G401.6 (cell line): ENCODE measurements around the gene TGM1.
A peak's percentile ranks its signal among the peaks of the same experiment; 100 is the strongest.

Source experiments
- FAIRE-seq: peaks from 2 replicates; lab custom pipeline; 2012; peaks lifted over from hg19 to GRCh38; lab: Jason Lieb, UNC

TGM1 gene

DNA sequence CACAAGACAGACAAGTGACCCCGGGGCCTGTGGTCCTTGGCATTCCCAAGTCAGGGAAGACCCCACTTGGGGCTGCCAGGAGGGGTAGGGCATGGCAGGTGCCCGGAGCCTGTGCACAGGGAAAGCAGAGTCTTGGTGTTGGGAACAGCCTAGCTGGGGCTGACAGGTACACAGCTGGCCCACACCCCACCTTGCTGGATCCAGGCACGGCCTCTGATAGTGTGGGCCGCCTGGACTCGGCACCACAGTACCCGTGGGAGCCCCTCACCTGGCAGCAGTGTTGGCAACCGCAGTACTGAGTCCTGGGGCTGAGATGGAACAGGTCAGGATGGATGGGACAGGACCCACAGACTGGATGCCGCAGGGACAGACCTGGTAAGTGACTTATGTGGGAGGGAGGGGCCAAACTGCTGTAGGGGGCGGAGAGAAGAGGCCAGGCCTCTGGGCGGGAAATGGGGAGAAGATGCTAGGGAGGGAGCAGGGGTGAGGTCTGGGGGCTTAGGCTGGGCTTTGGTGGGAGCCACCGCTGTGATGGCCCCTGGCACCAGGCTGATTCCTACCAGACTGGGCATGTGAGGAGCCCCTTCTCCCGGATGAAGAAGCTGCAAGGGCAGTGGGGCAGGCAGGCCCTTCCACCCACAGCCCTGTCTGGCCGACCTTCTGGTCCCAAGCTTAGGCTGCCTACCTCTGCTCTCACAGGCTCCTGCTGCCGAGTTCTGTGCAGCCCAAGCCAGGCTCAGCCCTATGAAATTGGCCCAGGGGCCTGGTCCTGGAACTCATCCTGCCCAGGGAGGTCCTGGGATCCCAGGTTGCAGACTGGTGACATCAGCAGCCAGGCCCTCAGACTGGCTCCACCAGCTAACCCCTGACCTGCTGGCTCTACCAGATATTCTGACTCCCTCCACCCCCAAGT lies at the start of gene TGM1:
Gene TGM1 (minus strand): TSS at position 357 of the 913 bp plus-strand sequence. CDS start 825 bp downstream, outside the sequence.
- FAIRE-seq: no peak

GRCh38 chr14:24311837-24312615 lies 49.0 kb upstream of the TGM1 start:
- FAIRE-seq: no peak

DNA sequence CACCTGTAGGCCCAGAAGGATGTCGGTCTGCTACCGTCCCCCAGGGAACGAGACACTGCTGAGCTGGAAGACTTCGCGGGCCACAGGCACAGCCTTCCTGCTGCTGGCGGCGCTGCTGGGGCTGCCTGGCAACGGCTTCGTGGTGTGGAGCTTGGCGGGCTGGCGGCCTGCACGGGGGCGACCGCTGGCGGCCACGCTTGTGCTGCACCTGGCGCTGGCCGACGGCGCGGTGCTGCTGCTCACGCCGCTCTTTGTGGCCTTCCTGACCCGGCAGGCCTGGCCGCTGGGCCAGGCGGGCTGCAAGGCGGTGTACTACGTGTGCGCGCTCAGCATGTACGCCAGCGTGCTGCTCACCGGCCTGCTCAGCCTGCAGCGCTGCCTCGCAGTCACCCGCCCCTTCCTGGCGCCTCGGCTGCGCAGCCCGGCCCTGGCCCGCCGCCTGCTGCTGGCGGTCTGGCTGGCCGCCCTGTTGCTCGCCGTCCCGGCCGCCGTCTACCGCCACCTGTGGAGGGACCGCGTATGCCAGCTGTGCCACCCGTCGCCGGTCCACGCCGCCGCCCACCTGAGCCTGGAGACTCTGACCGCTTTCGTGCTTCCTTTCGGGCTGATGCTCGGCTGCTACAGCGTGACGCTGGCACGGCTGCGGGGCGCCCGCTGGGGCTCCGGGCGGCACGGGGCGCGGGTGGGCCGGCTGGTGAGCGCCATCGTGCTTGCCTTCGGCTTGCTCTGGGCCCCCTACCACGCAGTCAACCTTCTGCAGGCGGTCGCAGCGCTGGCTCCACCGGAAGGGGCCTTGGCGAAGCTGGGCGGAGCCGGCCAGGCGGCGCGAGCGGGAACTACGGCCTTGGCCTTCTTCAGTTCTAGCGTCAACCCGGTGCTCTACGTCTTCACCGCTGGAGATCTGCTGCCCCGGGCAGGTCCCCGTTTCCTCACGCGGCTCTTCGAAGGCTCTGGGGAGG lies 47.9 kb upstream of the TGM1 start, which contains the start of gene LTB4R:
Gene LTB4R (plus strand): TSS at position 857 of the 959 bp plus-strand sequence. CDS start 4,150 bp downstream, outside the sequence.
- no peak for FAIRE-seq

- FAIRE-seq: no peak
Observed at GRCh38 chr14:24310265-24310645, 47.3 kb upstream of the TGM1 start.

DNA sequence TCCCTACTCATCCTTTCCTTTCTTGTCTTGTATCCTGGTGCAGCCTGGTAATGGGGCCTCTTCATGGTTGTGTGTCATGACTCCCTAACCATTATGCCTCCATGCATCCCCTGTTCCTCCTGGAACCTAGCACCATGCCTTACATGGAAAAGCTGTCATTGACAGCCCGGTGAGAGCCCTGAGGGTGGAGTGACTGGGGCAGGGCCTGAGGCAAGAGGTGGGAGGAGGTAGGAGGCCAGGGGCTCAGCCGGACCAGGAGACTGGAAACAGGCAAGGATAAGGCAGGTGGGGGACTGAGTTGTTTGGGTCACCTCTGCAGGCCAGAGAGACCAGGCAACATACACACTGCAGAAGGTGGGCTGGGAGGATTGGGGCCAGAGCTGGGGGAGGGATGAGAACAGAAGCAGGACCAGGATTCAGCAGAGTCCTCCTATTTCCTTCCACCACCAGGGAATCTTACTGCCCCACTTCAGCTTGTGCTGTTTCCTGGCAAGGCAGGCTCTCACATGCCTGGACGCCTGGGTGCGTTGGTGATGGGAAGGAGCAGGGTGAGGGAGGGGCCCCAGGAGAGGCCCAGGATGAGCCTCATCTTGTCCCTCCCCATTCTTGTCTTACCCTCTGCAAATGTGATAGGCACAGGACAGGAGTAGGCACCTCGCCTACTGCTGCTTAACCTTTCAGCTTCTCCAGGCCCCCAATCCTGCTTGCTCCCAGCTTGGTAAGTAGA lies 46.7 kb upstream of the TGM1 start, which contains the start of gene LTB4R2:
Gene LTB4R2 (plus strand): TSS at position 603 of the 727 bp plus-strand sequence. CDS start 525 bp downstream, outside the sequence.
- FAIRE-seq: no peak

GRCh38 chr14:24308342-24309124 lies 45.6 kb upstream of the TGM1 start:
- no peak for FAIRE-seq

DNA sequence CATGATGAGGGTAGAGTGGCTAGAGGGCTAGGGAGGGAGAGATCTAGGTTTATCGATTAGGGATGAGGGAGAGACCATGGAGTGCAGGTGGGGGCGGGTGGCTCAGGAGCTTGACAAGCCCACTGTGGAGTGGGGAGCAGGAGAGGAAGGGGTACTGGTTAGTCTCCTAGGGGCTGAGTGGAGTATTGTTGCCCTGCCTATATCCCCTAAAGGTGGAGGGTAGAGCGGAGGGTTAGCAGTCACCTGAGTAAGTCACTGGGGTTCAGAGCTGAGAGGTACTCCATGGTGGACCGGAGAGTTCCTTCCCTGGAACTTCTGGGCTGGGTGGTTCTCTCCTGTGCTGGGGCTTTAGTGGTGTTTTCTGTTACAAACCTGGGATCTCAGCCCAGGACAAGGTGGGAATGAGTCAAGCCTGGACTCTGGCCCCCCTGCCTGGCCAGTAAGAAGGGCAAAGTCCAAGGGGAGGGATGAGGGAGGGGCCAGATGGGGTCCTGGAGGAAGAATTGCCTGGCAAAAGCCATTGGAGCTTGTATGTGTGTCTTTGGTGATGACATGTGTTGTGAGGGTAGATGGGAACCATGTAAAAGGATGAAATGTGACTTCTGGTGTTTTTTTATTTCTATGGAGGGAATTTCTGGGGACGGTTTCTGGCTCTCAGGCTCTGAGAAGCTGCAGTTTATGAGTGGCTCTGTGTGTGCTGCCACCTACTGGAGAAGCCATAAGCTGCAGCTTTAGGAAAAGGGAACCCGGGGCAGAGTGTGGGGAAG lies 44.8 kb upstream of the TGM1 start, which contains the start of gene CIDEB:
Gene CIDEB (minus strand): TSS at position 403 of the 767 bp plus-strand sequence. CDS start 119 bp downstream, at position 284.
- FAIRE-seq: peak; percentile 74

GRCh38 chr14:24307156-24307574 lies 44.2 kb upstream of the TGM1 start:
- FAIRE-seq: no peak

DNA sequence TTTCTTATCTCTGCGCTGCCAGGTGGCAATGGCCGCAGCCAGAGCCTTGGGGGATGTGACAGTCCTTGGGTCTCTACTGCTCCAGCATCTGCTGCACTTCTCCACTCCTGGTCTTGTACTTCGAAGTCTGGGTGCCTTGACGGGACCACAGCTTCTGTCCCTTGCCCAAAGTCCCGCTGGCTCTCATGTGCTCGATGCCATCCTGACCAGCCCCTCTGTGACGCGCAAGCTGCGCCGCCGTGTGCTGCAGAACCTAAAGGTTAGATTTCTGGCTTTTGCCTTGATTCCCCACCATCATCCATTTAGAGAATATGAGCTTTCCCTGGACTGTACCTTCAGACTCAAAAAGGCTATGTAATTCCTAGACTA lies 41.0 kb upstream of the TGM1 start:
- no peak for FAIRE-seq

- FAIRE-seq: no peak
Observed at GRCh38 chr14:24300326-24300980, 37.5 kb upstream of the TGM1 start.

- FAIRE-seq: peak; percentile 91
Observed at GRCh38 chr14:24299255-24300191, 36.5 kb upstream of the TGM1 start, which contains the start of the genes DHRS1 and NOP9. Gene DHRS1 (minus strand): TSS chr14:24299780. CDS start chr14:24299106, 674 bp downstream. Gene NOP9 (plus strand): TSS chr14:24299850. CDS start chr14:24299955, 105 bp downstream.

GRCh38 chr14:24298892-24299254 lies 35.9 kb upstream of the TGM1 start:
- FAIRE-seq: no peak

DNA sequence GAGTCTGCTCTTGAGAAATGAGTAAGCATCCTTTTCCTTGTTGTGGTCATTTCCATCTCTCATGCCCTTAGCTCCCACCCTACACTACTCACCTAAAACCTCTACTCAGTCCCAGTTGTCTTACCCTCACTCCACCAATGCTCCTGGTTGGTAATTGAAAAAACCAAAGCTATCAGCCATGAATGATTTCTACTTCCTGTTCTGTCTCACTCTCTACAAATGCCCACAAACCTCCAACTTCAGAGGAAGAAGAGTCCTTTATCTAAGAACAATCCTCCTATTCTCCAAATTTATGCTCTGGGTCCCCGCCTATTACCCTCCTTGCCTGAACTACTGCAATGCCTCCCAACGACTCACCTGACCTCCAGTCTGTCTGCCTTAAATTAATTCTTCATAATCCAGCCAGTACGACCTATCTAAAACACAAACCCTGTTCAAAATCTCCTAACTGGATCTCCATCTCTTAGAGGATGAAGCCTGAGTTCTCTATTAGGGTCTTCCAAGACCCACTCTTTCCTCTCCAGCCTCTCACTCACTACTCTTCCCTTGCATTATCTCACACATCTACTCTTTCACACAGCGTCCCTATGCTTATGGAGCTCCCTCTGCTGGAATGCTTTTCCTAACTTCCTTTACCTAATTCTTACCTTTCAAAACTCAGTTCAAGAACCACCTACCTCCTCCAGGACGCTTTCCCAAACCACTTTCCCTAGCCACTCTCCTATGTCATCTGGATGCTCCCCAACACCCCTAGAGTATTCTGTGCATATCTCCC lies 34.4 kb upstream of the TGM1 start:
- FAIRE-seq: no peak

GRCh38 chr14:24296341-24297157 lies 33.6 kb upstream of the TGM1 start:
- FAIRE-seq: peak; percentile 46

DNA sequence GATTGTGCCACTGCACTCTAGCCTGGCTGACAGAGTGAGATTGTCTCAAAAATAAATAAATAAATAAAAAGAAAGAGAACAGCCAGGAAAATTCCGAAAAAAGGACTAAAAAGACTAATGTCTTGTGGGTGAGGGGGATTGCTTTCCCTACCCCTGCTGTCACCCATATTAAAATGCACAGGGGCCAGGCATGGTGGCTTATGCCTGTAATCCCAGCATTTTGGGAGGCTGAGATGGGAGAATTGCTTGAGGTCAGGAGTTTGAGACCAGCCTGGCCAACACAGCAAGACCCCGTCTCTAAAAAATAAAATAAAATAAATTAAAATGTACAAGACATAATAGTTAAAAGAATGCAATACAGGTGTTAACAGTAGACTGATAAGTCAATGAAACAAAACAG lies 30.5 kb upstream of the TGM1 start:
- no peak for FAIRE-seq
